OCI-LY7 (cell line): ENCODE measurements around the gene TRRAP. TPM values are rescaled to one million over a fixed set of nuclear protein-coding genes. Genes with fewer than 3 reads are reported as not detected.

Experiments used
- BruUV-seq: library from RNA; stranded (reverse); fragments of 400-500 nt; replicated peaks from 2 replicates; lab custom pipeline; 2021; lab: Mats Ljungman, UMichigan
- CTCF ChIA-PET: fragments of 300-600 bp; sonication (Branson Sonifier 250); formaldehyde crosslinking; loops from one replicate; lab custom pipeline; 2022; ENCODE audit warnings: antibody characterized with exemption; ENCODE audit not compliant: unreplicated experiment; lab: Charles Lee
- POLR2A ChIA-PET: fragments of 300-600 bp; sonication (Branson Sonifier 250); formaldehyde crosslinking; loops from one replicate; lab custom pipeline; 2022; ENCODE audit warnings: antibody characterized with exemption; lab: Charles Lee
- DNase-seq: peaks from one replicate; pipeline ENCODE4 v3.0.0-alpha.2; 2015; ENCODE audit warnings: low spot score
- H2AFZ ChIP-seq: fragments of 200-600 bp; sonication (generic), shearing (Covaris generic); 2 replicates; pipeline ENCODE4 v1.6.1; 2014; ENCODE audit warnings: mild to moderate bottlenecking, antibody characterized with exemption, low read length, moderate library complexity
- H3K27ac ChIP-seq: fragments of 200-600 bp; sonication (generic); 2 replicates; pipeline ENCODE4 v1.5.1; 2014; ENCODE audit warnings: mixed run types, low read depth, mild to moderate bottlenecking, moderate library complexity, low read length, inconsistent platforms; ENCODE audit not compliant: poor library complexity, severe bottlenecking
- H3K36me3 ChIP-seq: fragments of 200-600 bp; sonication (generic); 2 replicates; pipeline ENCODE4 v1.6.1; 2014; ENCODE audit warnings: mild to moderate bottlenecking, antibody characterized with exemption, low read length, moderate library complexity, mixed read lengths; ENCODE audit not compliant: insufficient read depth
- H3K4me1 ChIP-seq: fragments of 200-600 bp; sonication (generic); 2 replicates; pipeline ENCODE4 v1.5.1; 2014; ENCODE audit warnings: mild to moderate bottlenecking, low read length; ENCODE audit not compliant: insufficient read depth, poor library complexity, severe bottlenecking
- H3K4me2 ChIP-seq: fragments of 200-600 bp; sonication (generic); 2 replicates; pipeline ENCODE4 v1.6.1; 2014; ENCODE audit warnings: mild to moderate bottlenecking, low read length
- H3K4me3 ChIP-seq: fragments of 200-600 bp; sonication (generic); 2 replicates; pipeline ENCODE4 v1.5.1; 2014; ENCODE audit warnings: mild to moderate bottlenecking, low read depth, low read length; ENCODE audit not compliant: poor library complexity, severe bottlenecking
- H3K79me2 ChIP-seq: fragments of 200-600 bp; sonication (generic); 2 replicates; pipeline ENCODE4 v1.6.1; 2016; ENCODE audit warnings: low read depth, mild to moderate bottlenecking, low read length, moderate library complexity, mixed read lengths; ENCODE audit not compliant: insufficient read depth
- H3K9me2 ChIP-seq: fragments of 200-600 bp; sonication (generic); 2 replicates; pipeline ENCODE4 v1.6.1; 2016; ENCODE audit warnings: mild to moderate bottlenecking, low read length, mixed read lengths; ENCODE audit not compliant: insufficient read depth
- H3K9me3 ChIP-seq: fragments of 200-600 bp; sonication (generic); 2 replicates; pipeline ENCODE4 v1.6.1; 2014; ENCODE audit warnings: mild to moderate bottlenecking, mixed run types, low read length, mixed read lengths
- H4K20me1 ChIP-seq: fragments of 200-600 bp; sonication (generic); 2 replicates; pipeline ENCODE4 v1.6.1; 2014; ENCODE audit warnings: mild to moderate bottlenecking, antibody characterized with exemption, low read length, moderate library complexity, mixed read lengths; ENCODE audit not compliant: insufficient read depth
- EZH2phosphoT487 ChIP-seq: fragments of 200-600 bp; sonication (generic); IDR thresholded peaks from 2 replicates; pipeline ENCODE4 v1.6.1; 2018; ENCODE audit warnings: low read depth, borderline replicate concordance, mild to moderate bottlenecking, mixed run types, antibody characterized with exemption, low read length, moderate library complexity, mixed read lengths
- intact Hi-C: fragments of 100-400 bp; cut with micrococcal nuclease; formaldehyde crosslinking; loops from one replicate; pipeline ENCODE4 v1.10.0; 2022; ENCODE audit not compliant: unreplicated experiment
- total RNA-seq, 2 experiments: library from RNA; depleted of rRNA in 1 of 2; stranded (reverse); fragments of >200 nt in 1 of 2; shearing (Covaris generic) in 1 of 2; gene quantifications; 2 replicates each; pipeline ENCODE4 v1.2.3, GENCODE V29; 2014 to 2022
- TF ChIP-seq, protein P1 (sequence below): fragments of 200-600 bp; sonication (generic); conservative IDR thresholded peaks from 2 replicates; pipeline ENCODE4 v1.5.1; 2014; ENCODE audit warnings: mild to moderate bottlenecking, antibody characterized with exemption, low read length, moderate library complexity, mixed read lengths

Gene TRRAP
- total RNA-seq, 2 experiments from 2014 or later: 50.4 to 86.1 TPM

DNA sequence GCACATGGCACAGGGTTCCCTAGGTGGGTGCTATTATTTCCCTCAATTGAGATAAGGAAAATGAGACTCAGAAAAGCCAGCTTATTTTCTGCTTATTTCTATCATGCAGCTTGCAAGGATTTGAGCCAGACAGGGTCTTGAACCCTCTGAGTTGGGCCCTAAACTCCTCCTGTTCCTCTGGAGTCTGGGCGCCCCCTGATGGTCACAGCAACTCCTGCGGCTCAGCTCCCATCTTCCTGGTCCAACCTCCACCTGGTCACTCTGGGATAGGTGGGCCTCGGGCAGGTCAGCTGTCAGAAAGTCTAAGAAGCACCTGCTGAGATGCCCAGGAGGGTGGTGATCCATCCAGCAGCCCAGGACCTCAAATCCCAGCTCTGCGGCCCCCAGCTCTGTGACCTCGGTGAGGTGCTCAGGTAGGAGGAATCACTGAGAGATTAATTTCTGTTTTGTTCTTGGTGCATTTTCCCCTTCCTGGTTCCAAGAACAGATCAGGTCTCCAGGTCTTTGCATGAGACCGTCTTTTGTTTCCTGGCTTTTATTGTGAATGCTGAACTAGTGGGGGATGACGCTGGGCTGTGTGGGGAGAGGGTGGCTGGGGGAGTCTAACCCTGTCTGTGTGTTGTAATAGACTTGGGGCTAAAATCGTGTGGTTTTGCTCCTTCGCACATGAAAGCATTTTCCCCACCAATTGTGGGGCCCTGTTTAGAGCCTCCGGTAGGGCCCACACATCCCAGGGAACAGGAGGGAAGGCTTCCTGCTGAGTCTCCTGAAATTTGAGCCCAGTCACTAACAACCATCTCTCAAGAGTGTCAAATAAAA, 41.3 kb upstream of the TRRAP start:
- intact Hi-C loops: loop anchor here (1.0 to 5.0 kb wide), 2 partner anchors 90 to 404 kb away; no protein-coding TSS in a partner anchor
- H3K9me3 ChIP-seq: no peaks in the 10 kb centered on the region
- CTCF ChIA-PET: interaction anchor here (0.5 kb wide), 1 partner anchor 101 kb away, joined by 3 read pairs; no protein-coding TSS in a partner anchor
- BruUV-seq: no TSS peak
- H3K4me1 ChIP-seq: no peaks in the 10 kb centered on the region
- H2AFZ ChIP-seq: no peak overlapping the region
- no peaks in the 10 kb centered on the region for H3K9me2 ChIP-seq
- POLR2A ChIA-PET: no interaction called here
- H3K4me2 ChIP-seq: no peak overlapping the region
- H3K4me3 ChIP-seq: no peak overlapping the region
- no peaks in the 10 kb centered on the region for H4K20me1 ChIP-seq
- no peak for TF ChIP-seq EZH2phosphoT487
- TF ChIP-seq, protein P1, sequence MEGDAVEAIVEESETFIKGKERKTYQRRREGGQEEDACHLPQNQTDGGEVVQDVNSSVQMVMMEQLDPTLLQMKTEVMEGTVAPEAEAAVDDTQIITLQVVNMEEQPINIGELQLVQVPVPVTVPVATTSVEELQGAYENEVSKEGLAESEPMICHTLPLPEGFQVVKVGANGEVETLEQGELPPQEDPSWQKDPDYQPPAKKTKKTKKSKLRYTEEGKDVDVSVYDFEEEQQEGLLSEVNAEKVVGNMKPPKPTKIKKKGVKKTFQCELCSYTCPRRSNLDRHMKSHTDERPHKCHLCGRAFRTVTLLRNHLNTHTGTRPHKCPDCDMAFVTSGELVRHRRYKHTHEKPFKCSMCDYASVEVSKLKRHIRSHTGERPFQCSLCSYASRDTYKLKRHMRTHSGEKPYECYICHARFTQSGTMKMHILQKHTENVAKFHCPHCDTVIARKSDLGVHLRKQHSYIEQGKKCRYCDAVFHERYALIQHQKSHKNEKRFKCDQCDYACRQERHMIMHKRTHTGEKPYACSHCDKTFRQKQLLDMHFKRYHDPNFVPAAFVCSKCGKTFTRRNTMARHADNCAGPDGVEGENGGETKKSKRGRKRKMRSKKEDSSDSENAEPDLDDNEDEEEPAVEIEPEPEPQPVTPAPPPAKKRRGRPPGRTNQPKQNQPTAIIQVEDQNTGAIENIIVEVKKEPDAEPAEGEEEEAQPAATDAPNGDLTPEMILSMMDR: peak; percentile 97
- peak; percentile 58 for DNase-seq
- H3K79me2 ChIP-seq: no peaks in the 10 kb centered on the region
- no peaks in the 10 kb centered on the region for H3K36me3 ChIP-seq
- no peak overlapping the region for H3K27ac ChIP-seq

DNA sequence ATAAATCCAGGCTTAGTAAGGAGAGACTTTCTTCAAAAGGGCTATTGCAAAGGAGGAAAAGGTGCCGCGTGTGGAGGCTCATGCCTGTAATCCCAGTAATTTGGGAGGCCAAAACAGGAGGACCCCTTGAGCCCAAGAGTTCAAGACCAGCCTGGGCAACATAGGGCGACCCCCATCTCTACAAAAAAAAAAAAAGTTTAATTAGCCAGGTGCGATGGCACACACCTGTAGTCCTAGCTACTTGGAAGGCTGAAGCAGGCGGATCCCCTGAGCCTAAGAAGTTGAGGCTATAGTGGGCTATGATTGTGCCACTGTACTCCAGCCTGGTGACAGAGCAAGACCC, 40.7 kb upstream of the TRRAP start:
- no TSS peak for BruUV-seq
- intact Hi-C loops: loop anchor here (1.0 to 5.0 kb wide), 2 partner anchors 90 to 404 kb away; no protein-coding TSS in a partner anchor
- Histone ChIP-seq H3K79me2 (no peaks in the 10 kb centered on the region), H3K9me2 (no peaks in the 10 kb centered on the region), H3K4me3 (no peak overlapping the region), H3K4me2 (no peak overlapping the region), H3K27ac (no peak overlapping the region), H4K20me1 (no peaks in the 10 kb centered on the region), H3K4me1 (no peaks in the 10 kb centered on the region), H3K9me3 (no peaks in the 10 kb centered on the region), H2AFZ (no peak overlapping the region), H3K36me3 (no peaks in the 10 kb centered on the region)
- CTCF ChIA-PET: no interaction called here
- no peak for TF ChIP-seq EZH2phosphoT487
- TF ChIP-seq, protein P1: no peak
- no peak for DNase-seq
- POLR2A ChIA-PET: no interaction called here

DNA sequence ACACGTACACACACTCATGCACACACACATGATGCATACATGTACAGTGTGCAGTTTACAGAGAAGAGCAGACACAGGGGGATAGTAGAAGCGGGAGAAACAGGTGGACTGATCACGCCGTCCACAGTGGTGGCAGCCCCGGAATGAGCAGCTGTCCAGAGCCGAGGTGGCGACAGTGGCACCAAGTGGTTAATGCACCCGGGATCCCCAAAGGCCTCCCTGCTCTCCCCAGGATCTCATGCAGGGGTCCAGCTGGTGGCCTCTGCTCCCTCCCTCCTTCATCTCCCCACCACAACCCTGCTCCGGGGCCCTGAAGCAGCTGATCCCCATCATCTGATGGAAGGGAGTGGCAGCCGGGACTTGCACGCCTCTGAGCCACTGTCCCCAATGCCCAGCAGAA, 38.2 kb upstream of the TRRAP start:
- no TSS peak for BruUV-seq
- DNase-seq: no peak
- no peaks in the 10 kb centered on the region for H3K9me3 ChIP-seq
- no peak overlapping the region for H3K4me3 ChIP-seq
- H3K27ac ChIP-seq: no peak overlapping the region
- H3K9me2 ChIP-seq: no peaks in the 10 kb centered on the region
- intact Hi-C loops: loop anchor here (2.0 to 5.0 kb wide), 3 partner anchors 107 to 818 kb away; no protein-coding TSS in a partner anchor
- ChIA-PET POLR2A (interaction anchor here (0.5 kb wide), 1 partner anchor 11 kb away, joined by 3 read pairs; no protein-coding TSS in a partner anchor), CTCF (no interaction called here)
- no peak overlapping the region for H2AFZ ChIP-seq
- H3K79me2 ChIP-seq: no peaks in the 10 kb centered on the region
- TF ChIP-seq, protein P1: no peak
- no peak for TF ChIP-seq EZH2phosphoT487
- no peaks in the 10 kb centered on the region for H3K4me1 ChIP-seq
- H3K36me3 ChIP-seq: no peaks in the 10 kb centered on the region
- no peaks in the 10 kb centered on the region for H4K20me1 ChIP-seq
- no peak overlapping the region for H3K4me2 ChIP-seq
